Prostate gland (tissue), 2 donors: ENCODE results near the gene SDF2. TPM values are rescaled to one million over a fixed set of nuclear protein-coding genes. Genes with fewer than 3 reads are reported as not detected.
"Not testable (repeated sequence)": the region's sequence is repeated elsewhere in the genome, so short reads cannot be mapped to it uniquely, and the experiment has no call there.

Experiments used
- DNase-seq: peaks from one replicate; pipeline ENCODE4 v3.0.0-alpha.2; 2019; ENCODE audit warnings: low spot score
- H3K27ac ChIP-seq, 2 donors: fragments of 200-600 bp; sonication (generic); 2 replicates each; pipeline ENCODE4 v1.5.1; 2017 to 2019
- H3K27me3 ChIP-seq: fragments of 200-600 bp; sonication (generic); replicated peaks from 2 replicates; pipeline ENCODE4 v1.5.1; 2019; ENCODE audit not compliant: insufficient read depth
- H3K36me3 ChIP-seq, 2 donors: fragments of 200-600 bp; sonication (generic); 1 replicate in 1 of 2; 2 replicates in 1 of 2; pipeline versions ENCODE4 v1.5.1 to v1.8.1; 2017 to 2019
- H3K4me1 ChIP-seq: fragments of 200-600 bp; sonication (generic); replicated peaks from 2 replicates; pipeline ENCODE4 v1.5.1; 2019
- H3K4me3 ChIP-seq, 2 donors: fragments of 200-600 bp; sonication (generic); 2 replicates each; pipeline ENCODE4 v1.5.1; 2017 to 2019
- H3K9me3 ChIP-seq: fragments of 200-600 bp; sonication (generic); 2 replicates; pipeline ENCODE4 v1.5.1; 2017
- CTCF ChIP-seq, 4 experiments: fragments of 200-600 bp in 2 of 4; fragments of 450-650 bp in 2 of 4; sonication (generic) in 2 of 4; IDR thresholded peaks; 1 replicate in 3 of 4; 2 replicates in 1 of 4; pipeline ENCODE4 v1.5.1; 2016 to 2019; ENCODE audit warnings: antibody characterized with exemption in 4 of 4, mild to moderate bottlenecking in 2 of 4, moderate library complexity in 2 of 4
- POLR2A ChIP-seq: fragments of 450-650 bp; IDR thresholded peaks from one replicate; pipeline ENCODE4 v1.6.1; 2016; ENCODE audit warnings: antibody characterized with exemption, mild to moderate bottlenecking
- POLR2AphosphoS5 ChIP-seq: sonication (generic); formaldehyde crosslinking; IDR thresholded peaks from one replicate; pipeline ENCODE4 v1.6.1; 2017; ENCODE audit warnings: antibody characterized with exemption
- WGBS: methylation state at CpG from one replicate; pipeline ENCODE4 v1.1.5; 2018; 5-methylcytosine and 5-hydroxymethylcytosine counted together
- intact Hi-C: fragments of 100-400 bp; cut with DNase I; formaldehyde crosslinking; loops from one replicate; pipeline ENCODE4 v1.14.2; 2022
- total RNA-seq, 2 donors: library from RNA; depleted of rRNA; stranded (reverse); fragments of >200 nt; gene quantifications; one replicate each; pipeline ENCODE4 v1.1.0, GENCODE V29; 2016

The SDF2 gene
- total RNA-seq, 2 donors from 2014 or later = 53.3 to 80.1 TPM

- Histone ChIP-seq H3K4me3 (no peak within 1 kb of the TSS), H3K4me1 (no peaks in the 10 kb centered on the region), H3K36me3 (peaks cover 27 to 31% of the 10 kb centered on the region in 2 donors), H3K27me3 (no peaks in the 10 kb centered on the region), H3K9me3 (no peaks in the 10 kb centered on the region), H3K27ac (no peak within 1 kb of the TSS)
- WGBS = 82% methylated on average over 5 of the region's 5 CpGs
- DNase-seq = no peak
- TF ChIP-seq POLR2A (no peak), CTCF (IDR thresholded peaks at IDR 0.05) (no peak), POLR2AphosphoS5 (no peak)
- intact Hi-C loops = loop anchor here (2.0 to 5.0 kb wide), 2 partner anchors 67 to 119 kb away; no protein-coding TSS in a partner anchor
Measured at GRCh38 chr17:28613931-28614381, 47.8 kb downstream of the SDF2 start, which contains the start of gene RSKR. Gene RSKR, minus strand, starts transcription at chr17:28614185. Its CDS starts 24 bp downstream, at chr17:28614161.

- Histone ChIP-seq H3K36me3 (peaks cover 21 to 25% of the 10 kb centered on the region in 2 donors), H3K27me3 (no peaks in the 10 kb centered on the region), H3K27ac (no peak overlapping the region), H3K9me3 (no peaks in the 10 kb centered on the region), H3K4me1 (no peaks in the 10 kb centered on the region), H3K4me3 (no peak overlapping the region)
- 84% methylated on average over 6 of the region's 6 CpGs for WGBS
- TF ChIP-seq CTCF (IDR thresholded peaks at IDR 0.05) = peak; percentile 12 to 58 (median 38)
- TF ChIP-seq POLR2A = no peak
- DNase-seq = no peak
- intact Hi-C loops = loop anchor here (2.0 to 5.0 kb wide), 2 partner anchors 66 to 118 kb away; no protein-coding TSS in a partner anchor
Measured at GRCh38 chr17:28612936-28613872, 48.5 kb downstream of the SDF2 start.

- Histone ChIP-seq H3K9me3 (no peaks in the 10 kb centered on the region), H3K4me1 (no peaks in the 10 kb centered on the region), H3K27me3 (no peaks in the 10 kb centered on the region), H3K27ac (no peak overlapping the region), H3K36me3 (peaks cover 20 to 21% of the 10 kb centered on the region in 2 donors), H3K4me3 (no peak overlapping the region)
- intact Hi-C loops = loop anchor here (2.0 to 5.0 kb wide), 2 partner anchors 65 to 118 kb away; no protein-coding TSS in a partner anchor
- DNase-seq = no peak
- TF ChIP-seq POLR2AphosphoS5 (no peak), POLR2A (no peak), CTCF (IDR thresholded peaks at IDR 0.05) (no peak)
- WGBS = 53% methylated on average over 2 of the region's 2 CpGs
Measured at GRCh38 chr17:28612531-28612930, 49.2 kb downstream of the SDF2 start.

- no peak overlapping the region for H3K4me3 ChIP-seq
- TF ChIP-seq POLR2AphosphoS5 (no peak), POLR2A (no peak), CTCF (IDR thresholded peaks at IDR 0.05) (no peak)
- H3K4me1 ChIP-seq = no peaks in the 10 kb centered on the region
- H3K9me3 ChIP-seq = no peaks in the 10 kb centered on the region
- WGBS = 90% methylated on average over 8 of the region's 8 CpGs
- no peaks in the 10 kb centered on the region for H3K27me3 ChIP-seq
- peaks cover 4 to 7% of the 10 kb centered on the region in 2 donors for H3K36me3 ChIP-seq
- intact Hi-C loops = loop anchor here (5.0 kb wide), 1 partner anchor 63 kb away; no protein-coding TSS in a partner anchor
- no peak for DNase-seq
- H3K27ac ChIP-seq = no peak overlapping the region
Measured at GRCh38 chr17:28610376-28610775, 51.3 kb downstream of the SDF2 start.

- H3K9me3 ChIP-seq, H3K36me3 ChIP-seq, H3K27ac ChIP-seq, H3K4me1 ChIP-seq, intact Hi-C loops, H3K4me3 ChIP-seq, H3K27me3 ChIP-seq, DNase-seq: not testable (repeated sequence)
- WGBS = 91% methylated on average over 13 of the region's 31 CpGs
Measured at GRCh38 chr17:28604031-28604430, 57.7 kb downstream of the SDF2 start.
